ENCODE results near the gene HELZ.

The HELZ gene

GRCh38 chr17:67080804-67081203, 164.2 kb downstream of the HELZ start:
- peaks cover 34% of the 10 kb centered on the region for H3K36me3 Mint-ChIP-seq (ENCODE audit: insufficient read depth)
- H3K4me3 Mint-ChIP-seq = no peak overlapping the region
- no peak for ATAC-seq (replicated peaks; ENCODE audit: extremely low read depth, poor library complexity, severe bottlenecking)
- DNase-seq (ENCODE audit: low spot score in 2 of 2) = no peak
- peaks cover 27% of the 10 kb centered on the region for H3K4me1 Mint-ChIP-seq
- H3K27me3 Mint-ChIP-seq = no peaks in the 10 kb centered on the region
- H3K9me3 Mint-ChIP-seq = no peaks in the 10 kb centered on the region
- H3K27ac Mint-ChIP-seq (ENCODE audit: low read depth) = peak overlapping the region; percentile 83

- Mint-ChIP-seq H3K36me3 (ENCODE audit: insufficient read depth) (peaks cover 28% of the 10 kb centered on the region), H3K4me1 (peaks cover 27% of the 10 kb centered on the region), H3K27me3 (no peaks in the 10 kb centered on the region), H3K27ac (ENCODE audit: low read depth) (peak overlapping the region; percentile 83), H3K4me3 (no peak overlapping the region), H3K9me3 (no peaks in the 10 kb centered on the region)
- ATAC-seq (replicated peaks; ENCODE audit: extremely low read depth, poor library complexity, severe bottlenecking) (no peak), DNase-seq (ENCODE audit: low spot score in 2 of 2) (no peak)
Observed at GRCh38 chr17:67079491-67079890, 165.5 kb downstream of the HELZ start.

GRCh38 chr17:67078292-67078691, 166.7 kb downstream of the HELZ start:
- Mint-ChIP-seq H3K36me3 (ENCODE audit: insufficient read depth) (peaks cover 26% of the 10 kb centered on the region), H3K4me3 (no peak overlapping the region), H3K27me3 (no peaks in the 10 kb centered on the region), H3K9me3 (no peaks in the 10 kb centered on the region), H3K27ac (ENCODE audit: low read depth) (no peak overlapping the region), H3K4me1 (peaks cover 23% of the 10 kb centered on the region)
- DNase-seq (ENCODE audit: low spot score in 2 of 2) = no peak
- ATAC-seq (replicated peaks; ENCODE audit: extremely low read depth, poor library complexity, severe bottlenecking) = no peak

GRCh38 chr17:67076290-67076689, 168.7 kb downstream of the HELZ start:
- no peak overlapping the region for H3K4me3 Mint-ChIP-seq
- peaks cover 13% of the 10 kb centered on the region for H3K4me1 Mint-ChIP-seq
- ATAC-seq (replicated peaks; ENCODE audit: extremely low read depth, poor library complexity, severe bottlenecking) (no peak), DNase-seq (ENCODE audit: low spot score in 2 of 2) (no peak)
- H3K36me3 Mint-ChIP-seq (ENCODE audit: insufficient read depth) = peaks cover 24% of the 10 kb centered on the region
- no peaks in the 10 kb centered on the region for H3K9me3 Mint-ChIP-seq
- H3K27ac Mint-ChIP-seq (ENCODE audit: low read depth) = no peak overlapping the region
- no peaks in the 10 kb centered on the region for H3K27me3 Mint-ChIP-seq

GRCh38 chr17:67074781-67075180, 170.2 kb downstream of the HELZ start:
- Mint-ChIP-seq H3K4me3 (no peak overlapping the region), H3K27ac (ENCODE audit: low read depth) (no peak overlapping the region), H3K9me3 (no peaks in the 10 kb centered on the region), H3K27me3 (no peaks in the 10 kb centered on the region), H3K4me1 (no peaks in the 10 kb centered on the region), H3K36me3 (ENCODE audit: insufficient read depth) (peaks cover 24% of the 10 kb centered on the region)
- no peak for ATAC-seq (replicated peaks; ENCODE audit: extremely low read depth, poor library complexity, severe bottlenecking)
- no peak for DNase-seq (ENCODE audit: low spot score in 2 of 2)

GRCh38 chr17:67072885-67073284, 172.1 kb downstream of the HELZ start:
- Mint-ChIP-seq H3K4me3 (no peak overlapping the region), H3K9me3 (no peaks in the 10 kb centered on the region), H3K27ac (ENCODE audit: low read depth) (no peak overlapping the region), H3K4me1 (peaks cover 4% of the 10 kb centered on the region), H3K27me3 (no peaks in the 10 kb centered on the region), H3K36me3 (ENCODE audit: insufficient read depth) (peaks cover 17% of the 10 kb centered on the region)
- DNase-seq (ENCODE audit: low spot score in 2 of 2) (no peak), ATAC-seq (replicated peaks; ENCODE audit: extremely low read depth, poor library complexity, severe bottlenecking) (no peak)

- no peaks in the 10 kb centered on the region for H3K9me3 Mint-ChIP-seq
- peaks cover 4% of the 10 kb centered on the region for H3K4me1 Mint-ChIP-seq
- H3K27me3 Mint-ChIP-seq = no peaks in the 10 kb centered on the region
- DNase-seq (ENCODE audit: low spot score in 2 of 2) (no peak), ATAC-seq (replicated peaks; ENCODE audit: extremely low read depth, poor library complexity, severe bottlenecking) (no peak)
- peaks cover 12% of the 10 kb centered on the region for H3K36me3 Mint-ChIP-seq (ENCODE audit: insufficient read depth)
- H3K27ac Mint-ChIP-seq (ENCODE audit: low read depth) = no peak overlapping the region
- no peak overlapping the region for H3K4me3 Mint-ChIP-seq
Observed at GRCh38 chr17:67071595-67071994, 173.4 kb downstream of the HELZ start.

- Mint-ChIP-seq H3K4me3 (no peak overlapping the region), H3K27me3 (no peaks in the 10 kb centered on the region), H3K9me3 (no peaks in the 10 kb centered on the region), H3K4me1 (peaks cover 4% of the 10 kb centered on the region), H3K27ac (ENCODE audit: low read depth) (no peak overlapping the region), H3K36me3 (ENCODE audit: insufficient read depth) (peaks cover 12% of the 10 kb centered on the region)
- DNase-seq (ENCODE audit: low spot score in 2 of 2) (no peak), ATAC-seq (replicated peaks; ENCODE audit: extremely low read depth, poor library complexity, severe bottlenecking) (no peak)
Observed at GRCh38 chr17:67069603-67070136, 175.3 kb downstream of the HELZ start.

GRCh38 chr17:67068999-67069398, 176.0 kb downstream of the HELZ start:
- Mint-ChIP-seq H3K27ac (ENCODE audit: low read depth) (no peak overlapping the region), H3K36me3 (ENCODE audit: insufficient read depth) (peaks cover 12% of the 10 kb centered on the region), H3K9me3 (no peaks in the 10 kb centered on the region), H3K4me3 (no peak overlapping the region), H3K27me3 (no peaks in the 10 kb centered on the region), H3K4me1 (peaks cover 4% of the 10 kb centered on the region)
- DNase-seq (ENCODE audit: low spot score in 2 of 2) = no peak
- no peak for ATAC-seq (replicated peaks; ENCODE audit: extremely low read depth, poor library complexity, severe bottlenecking)

GRCh38 chr17:67067571-67068482, 177.2 kb downstream of the HELZ start:
- peaks cover 10% of the 10 kb centered on the region for H3K4me1 Mint-ChIP-seq
- no peak overlapping the region for H3K4me3 Mint-ChIP-seq
- no peak overlapping the region for H3K27ac Mint-ChIP-seq (ENCODE audit: low read depth)
- DNase-seq (ENCODE audit: low spot score in 2 of 2) (no peak), ATAC-seq (replicated peaks; ENCODE audit: extremely low read depth, poor library complexity, severe bottlenecking) (no peak)
- H3K27me3 Mint-ChIP-seq = no peaks in the 10 kb centered on the region
- peaks cover 15% of the 10 kb centered on the region for H3K36me3 Mint-ChIP-seq (ENCODE audit: insufficient read depth)
- no peaks in the 10 kb centered on the region for H3K9me3 Mint-ChIP-seq

GRCh38 chr17:67066717-67067116, 178.3 kb downstream of the HELZ start:
- ATAC-seq (replicated peaks; ENCODE audit: extremely low read depth, poor library complexity, severe bottlenecking) (no peak), DNase-seq (ENCODE audit: low spot score in 2 of 2) (no peak)
- H3K9me3 Mint-ChIP-seq = no peaks in the 10 kb centered on the region
- H3K27me3 Mint-ChIP-seq = no peaks in the 10 kb centered on the region
- no peak overlapping the region for H3K4me3 Mint-ChIP-seq
- no peak overlapping the region for H3K27ac Mint-ChIP-seq (ENCODE audit: low read depth)
- H3K4me1 Mint-ChIP-seq = peaks cover 10% of the 10 kb centered on the region
- peaks cover 15% of the 10 kb centered on the region for H3K36me3 Mint-ChIP-seq (ENCODE audit: insufficient read depth)

- no peak for ATAC-seq (replicated peaks; ENCODE audit: extremely low read depth, poor library complexity, severe bottlenecking)
- peaks cover 11% of the 10 kb centered on the region for H3K36me3 Mint-ChIP-seq (ENCODE audit: insufficient read depth)
- no peak for DNase-seq (ENCODE audit: low spot score in 2 of 2)
- H3K27me3 Mint-ChIP-seq = no peaks in the 10 kb centered on the region
- no peak overlapping the region for H3K27ac Mint-ChIP-seq (ENCODE audit: low read depth)
- no peak overlapping the region for H3K4me3 Mint-ChIP-seq
- H3K9me3 Mint-ChIP-seq = no peaks in the 10 kb centered on the region
- peaks cover 5% of the 10 kb centered on the region for H3K4me1 Mint-ChIP-seq
Observed at GRCh38 chr17:67063141-67063540, 181.9 kb downstream of the HELZ start.

GRCh38 chr17:67059372-67059771, 185.6 kb downstream of the HELZ start:
- H3K27ac Mint-ChIP-seq (ENCODE audit: low read depth) = no peak overlapping the region

More at GRCh38 chr17:67059372-67059771, 185.6 kb downstream of the HELZ start:
- Mint-ChIP-seq H3K27me3 (no peaks in the 10 kb centered on the region), H3K4me1 (peaks cover 5% of the 10 kb centered on the region), H3K4me3 (no peak overlapping the region), H3K9me3 (no peaks in the 10 kb centered on the region), H3K36me3 (ENCODE audit: insufficient read depth) (peaks cover 5% of the 10 kb centered on the region)
- ATAC-seq (replicated peaks; ENCODE audit: extremely low read depth, poor library complexity, severe bottlenecking) (no peak), DNase-seq (ENCODE audit: low spot score in 2 of 2) (no peak)
